GM04504 (cell line): ENCODE data around the gene FLT4.
"Not testable (repeated sequence)": the region's sequence is repeated elsewhere in the genome, so short reads cannot be mapped to it uniquely, and the experiment has no call there.

ENCODE experiments used
- DNase-seq: peaks from one replicate; pipeline ENCODE4 v3.0.0-alpha.2; 2012; ENCODE audit warnings: low read depth

FLT4 gene

GRCh38 chr5:180670157-180670556 lies 20.8 kb upstream of the FLT4 start:
- no peak for DNase-seq

GRCh38 chr5:180669661-180670060 lies 20.3 kb upstream of the FLT4 start:
- no peak for DNase-seq

- no peak for DNase-seq
Observed at GRCh38 chr5:180668835-180669596, 19.6 kb upstream of the FLT4 start.

- DNase-seq, result no peak
Observed at GRCh38 chr5:180666812-180667211, 17.4 kb upstream of the FLT4 start.

- no peak for DNase-seq
Observed at GRCh38 chr5:180665682-180666404, 16.4 kb upstream of the FLT4 start.

- DNase-seq, result no peak
Observed at GRCh38 chr5:180658774-180659564, 9.6 kb upstream of the FLT4 start.

- not testable (repeated sequence) for DNase-seq
Observed at GRCh38 chr5:180655243-180655642, 5.8 kb upstream of the FLT4 start.

- DNase-seq, result no peak
Observed at GRCh38 chr5:180652771-180653170, 3.4 kb upstream of the FLT4 start.

- DNase-seq, result no peak
Observed at GRCh38 chr5:180652346-180652745, 2.9 kb upstream of the FLT4 start.

- DNase-seq, result no peak
Observed at GRCh38 chr5:180648658-180649296, 623 bp downstream of the FLT4 start.

GRCh38 chr5:180647941-180648500 lies 1.4 kb downstream of the FLT4 start:
- DNase-seq, result no peak

GRCh38 chr5:180647465-180647864 lies 1.9 kb downstream of the FLT4 start:
- DNase-seq, result no peak

- DNase-seq, result no peak
Observed at GRCh38 chr5:180646963-180647305, 2.5 kb downstream of the FLT4 start.

- no peak for DNase-seq
Observed at GRCh38 chr5:180646289-180646962, 3.0 kb downstream of the FLT4 start.

- no peak for DNase-seq
Observed at GRCh38 chr5:180645274-180646204, 3.9 kb downstream of the FLT4 start.

- no peak for DNase-seq
Observed at GRCh38 chr5:180644825-180645273, 4.6 kb downstream of the FLT4 start.

GRCh38 chr5:180644129-180644824 lies 5.1 kb downstream of the FLT4 start:
- DNase-seq, result no peak

GRCh38 chr5:180643191-180643851 lies 6.1 kb downstream of the FLT4 start:
- DNase-seq, result no peak

- DNase-seq, result no peak
Observed at GRCh38 chr5:180642779-180643178, 6.6 kb downstream of the FLT4 start.
